Suprapubic skin (tissue), 3 donors: ENCODE measurements around the gene SEMA5A.

Experiments used
- CTCF ChIP-seq, 2 donors: fragments of 200-600 bp in 1 of 2; fragments of 450-650 bp in 1 of 2; sonication (generic) in 1 of 2; IDR thresholded peaks; one replicate each; pipeline ENCODE4 v1.5.1; 2016 to 2019; ENCODE audit warnings: antibody characterized with exemption in 2 of 2, mild to moderate bottlenecking in 1 of 2, moderate library complexity in 1 of 2
- POLR2AphosphoS5 ChIP-seq, 3 donors: sonication (generic); formaldehyde crosslinking; IDR thresholded peaks; one replicate each; pipeline ENCODE4 v1.6.1; 2017; ENCODE audit warnings: antibody characterized with exemption in 3 of 3

GRCh38 chr5:9564752-9565151, 18.9 kb upstream of the SEMA5A start:
- TF ChIP-seq CTCF (IDR thresholded peaks at IDR 0.05) (no peak), POLR2AphosphoS5 (IDR thresholded peaks at IDR 0.05) (no peak)
